Body of pancreas (tissue), 4 donors: ENCODE data around the gene COMMD1. TPM values are rescaled to one million over a fixed set of nuclear protein-coding genes. Genes with fewer than 3 reads are reported as not detected.

ENCODE experiments used
- ATAC-seq: fragments of 150-250 bp; one replicate; pipeline ENCODE4 v1.9.1; 2016
- DNase-seq, 4 donors: peaks; one replicate each; pipeline ENCODE4 v3.0.0-alpha.2; 2019
- H3K27ac ChIP-seq, 4 donors: fragments of 200-600 bp; sonication (generic); 1 replicate in 3 of 4; 2 replicates in 1 of 4; pipeline versions ENCODE4 v1.5.1 to v1.6.1; 2016 to 2019; ENCODE audit warnings: mild to moderate bottlenecking in 1 of 4, mixed read lengths in 1 of 4, moderate library complexity in 1 of 4
- H3K27me3 ChIP-seq, 2 donors: fragments of 200-600 bp; sonication (generic); one replicate each; pipeline ENCODE4 v1.6.0; 2016; ENCODE audit warnings: mild to moderate bottlenecking in 1 of 2
- H3K36me3 ChIP-seq, 2 donors: fragments of 200-600 bp; sonication (generic); replicated peaks in 1 of 2; 2 replicates each; pipeline ENCODE4 v1.5.1; 2016; ENCODE audit warnings: low read depth in 2 of 2; ENCODE audit not compliant: insufficient read depth in 1 of 2
- H3K4me1 ChIP-seq: fragments of 200-600 bp; sonication (generic); one replicate; pipeline ENCODE4 v1.6.0; 2016
- H3K4me3 ChIP-seq, 2 donors: fragments of 200-600 bp; sonication (generic); 1 replicate in 1 of 2; 2 replicates in 1 of 2; pipeline ENCODE4 v1.5.1; 2016 to 2019
- H3K9me3 ChIP-seq, 3 donors: fragments of 200-600 bp; sonication (generic); 1 replicate in 2 of 3; 2 replicates in 1 of 3; pipeline ENCODE4 v1.5.1; 2016
- POLR2A ChIP-seq, 3 donors: fragments of 450-650 bp; IDR thresholded peaks; one replicate each; pipeline ENCODE4 v1.6.1; 2016; ENCODE audit warnings: antibody characterized with exemption in 3 of 3, mild to moderate bottlenecking in 2 of 3
- WGBS, 2 donors: methylation state at CpG; one replicate each; pipeline ENCODE4 v1.1.5; 2017; 5-methylcytosine and 5-hydroxymethylcytosine counted together
- intact Hi-C: fragments of 100-400 bp; cut with DNase I; formaldehyde crosslinking; loops from one replicate; pipeline ENCODE4 v1.15.1; 2023
- total RNA-seq, 2 donors: library from RNA; depleted of rRNA; stranded (reverse); fragments of >200 nt; gene quantifications; one replicate each; pipeline ENCODE4 v1.1.0, GENCODE V29; 2016
- TF ChIP-seq, protein P1 (sequence below), 7 experiments: fragments of 450-650 bp in 4 of 7; fragments of 200-600 bp in 3 of 7; sonication (generic) in 3 of 7; IDR thresholded peaks; one replicate each; pipeline ENCODE4 v1.5.1; 2016 to 2019; ENCODE audit warnings: antibody characterized with exemption in 7 of 7

COMMD1 gene
- total RNA-seq, 2 donors from 2014 or later: 19.1 to 37.9 TPM

GRCh38 chr2:62065243-62065642 is 159.8 kb downstream of the COMMD1 start:
- ATAC-seq: no peak
- H3K27me3 ChIP-seq: no peaks in the 10 kb centered on the region
- H3K4me3 ChIP-seq: no peak overlapping the region
- intact Hi-C loops: no loop called here
- H3K27ac ChIP-seq: no peak overlapping the region
- H3K36me3 ChIP-seq: no peaks in the 10 kb centered on the region
- no peak for DNase-seq
- H3K9me3 ChIP-seq: no peaks in the 10 kb centered on the region
- no peak for TF ChIP-seq POLR2A (IDR thresholded peaks at IDR 0.05)
- TF ChIP-seq, protein P1, sequence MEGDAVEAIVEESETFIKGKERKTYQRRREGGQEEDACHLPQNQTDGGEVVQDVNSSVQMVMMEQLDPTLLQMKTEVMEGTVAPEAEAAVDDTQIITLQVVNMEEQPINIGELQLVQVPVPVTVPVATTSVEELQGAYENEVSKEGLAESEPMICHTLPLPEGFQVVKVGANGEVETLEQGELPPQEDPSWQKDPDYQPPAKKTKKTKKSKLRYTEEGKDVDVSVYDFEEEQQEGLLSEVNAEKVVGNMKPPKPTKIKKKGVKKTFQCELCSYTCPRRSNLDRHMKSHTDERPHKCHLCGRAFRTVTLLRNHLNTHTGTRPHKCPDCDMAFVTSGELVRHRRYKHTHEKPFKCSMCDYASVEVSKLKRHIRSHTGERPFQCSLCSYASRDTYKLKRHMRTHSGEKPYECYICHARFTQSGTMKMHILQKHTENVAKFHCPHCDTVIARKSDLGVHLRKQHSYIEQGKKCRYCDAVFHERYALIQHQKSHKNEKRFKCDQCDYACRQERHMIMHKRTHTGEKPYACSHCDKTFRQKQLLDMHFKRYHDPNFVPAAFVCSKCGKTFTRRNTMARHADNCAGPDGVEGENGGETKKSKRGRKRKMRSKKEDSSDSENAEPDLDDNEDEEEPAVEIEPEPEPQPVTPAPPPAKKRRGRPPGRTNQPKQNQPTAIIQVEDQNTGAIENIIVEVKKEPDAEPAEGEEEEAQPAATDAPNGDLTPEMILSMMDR (IDR thresholded peaks at IDR 0.05): no peak
- H3K4me1 ChIP-seq: peaks cover 5% of the 10 kb centered on the region

GRCh38 chr2:62071126-62071598 is 165.7 kb downstream of the COMMD1 start:
- no peak overlapping the region for H3K27ac ChIP-seq

DNA sequence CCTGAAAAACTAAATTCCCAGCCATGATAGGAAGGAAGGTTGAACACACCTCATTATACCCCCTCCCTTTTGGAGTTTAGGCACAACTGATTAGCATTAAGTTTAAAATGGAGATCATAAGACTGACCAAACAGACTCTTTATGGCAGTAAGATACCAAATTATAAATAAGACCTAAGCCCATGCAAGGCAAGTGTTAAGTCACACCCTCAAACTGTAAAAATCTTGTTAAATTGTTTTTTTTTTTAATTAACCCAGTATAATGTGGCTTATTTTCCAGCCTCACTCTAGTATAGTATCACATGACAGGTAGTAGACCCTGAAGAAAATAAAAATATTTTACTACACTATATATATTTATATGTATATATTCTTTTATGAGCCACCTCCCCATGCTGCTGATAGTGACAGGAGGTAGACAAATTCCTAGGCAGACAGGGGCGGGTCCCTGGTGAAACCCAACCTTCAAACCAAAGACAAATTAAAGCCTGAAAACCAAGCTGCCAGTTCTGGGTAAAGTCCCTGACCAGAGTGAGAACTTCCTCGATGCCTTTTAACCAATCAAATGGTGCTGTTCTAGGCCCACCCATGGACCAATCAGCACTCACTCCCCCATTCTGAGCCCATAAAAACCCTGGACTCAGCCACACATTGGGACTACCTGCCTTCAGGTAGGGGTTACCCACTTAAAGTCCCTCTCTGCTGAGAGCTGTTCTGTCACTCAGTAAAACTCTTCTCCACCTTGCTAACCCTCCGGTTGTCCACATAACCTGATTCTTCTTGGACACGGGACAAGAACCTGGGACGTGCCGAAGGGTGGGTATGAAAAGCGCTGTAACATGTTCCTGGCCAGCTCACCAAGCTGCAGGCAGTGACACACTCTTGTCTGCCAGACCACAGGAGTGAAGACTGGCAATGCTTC is 166.5 kb downstream of the COMMD1 start:
- Histone ChIP-seq H3K4me3 (no peak overlapping the region), H3K27ac (no peak overlapping the region), H3K4me1 (peaks cover 5% of the 10 kb centered on the region), H3K27me3 (no peaks in the 10 kb centered on the region), H3K36me3 (no peaks in the 10 kb centered on the region), H3K9me3 (peaks cover 0 to 8% (median 0%) of the 10 kb centered on the region in 3 donors)
- WGBS, 2 donors: 98% methylated on average over 7 of the region's 7 CpGs
- intact Hi-C loops: no loop called here
- no peak for DNase-seq
- no peak for ATAC-seq
- TF ChIP-seq, protein P1 (IDR thresholded peaks at IDR 0.05): no peak
- TF ChIP-seq POLR2A (IDR thresholded peaks at IDR 0.05): no peak

More at GRCh38 chr2:62071126-62071598, 165.7 kb downstream of the COMMD1 start:
- H3K27me3 ChIP-seq: no peaks in the 10 kb centered on the region
- peaks cover 0 to 8% (median 0%) of the 10 kb centered on the region in 3 donors for H3K9me3 ChIP-seq
- TF ChIP-seq POLR2A (IDR thresholded peaks at IDR 0.05): no peak
- TF ChIP-seq, protein P1 (IDR thresholded peaks at IDR 0.05): no peak
- ATAC-seq: no peak
- no peak overlapping the region for H3K4me3 ChIP-seq
- peaks cover 5% of the 10 kb centered on the region for H3K4me1 ChIP-seq
- WGBS, 2 donors: 89 to 94% methylated on average over 6 of the region's 6 CpGs
- DNase-seq: no peak
- intact Hi-C loops: no loop called here
- H3K36me3 ChIP-seq: no peaks in the 10 kb centered on the region

- 75 to 81% methylated on average over 2 of the region's 2 CpGs for WGBS, 2 donors
- DNase-seq: no peak
Measured at GRCh38 chr2:62074233-62074632, 168.8 kb downstream of the COMMD1 start.

More at GRCh38 chr2:62074233-62074632, 168.8 kb downstream of the COMMD1 start:
- H3K4me1 ChIP-seq: no peaks in the 10 kb centered on the region
- no peak overlapping the region for H3K4me3 ChIP-seq
- TF ChIP-seq POLR2A (IDR thresholded peaks at IDR 0.05): no peak
- TF ChIP-seq, protein P1 (IDR thresholded peaks at IDR 0.05): no peak
- H3K36me3 ChIP-seq: no peaks in the 10 kb centered on the region
- no peak for ATAC-seq
- no peaks in the 10 kb centered on the region for H3K27me3 ChIP-seq
- intact Hi-C loops: no loop called here
- peaks cover 0 to 8% (median 0%) of the 10 kb centered on the region in 3 donors for H3K9me3 ChIP-seq
- no peak overlapping the region for H3K27ac ChIP-seq
